GM21786 (cell line): ENCODE results near the gene RB1.

ENCODE experiments used
- ATAC-seq: cut with Tn5 transposase; IDR thresholded peaks from one replicate; pipeline ENCODE4 v1.9.1; 2021; ENCODE audit not compliant: unreplicated experiment

RB1 gene

GRCh38 chr13:48526286-48526685 is 222.7 kb downstream of the RB1 start:
- ATAC-seq = no peak

DNA sequence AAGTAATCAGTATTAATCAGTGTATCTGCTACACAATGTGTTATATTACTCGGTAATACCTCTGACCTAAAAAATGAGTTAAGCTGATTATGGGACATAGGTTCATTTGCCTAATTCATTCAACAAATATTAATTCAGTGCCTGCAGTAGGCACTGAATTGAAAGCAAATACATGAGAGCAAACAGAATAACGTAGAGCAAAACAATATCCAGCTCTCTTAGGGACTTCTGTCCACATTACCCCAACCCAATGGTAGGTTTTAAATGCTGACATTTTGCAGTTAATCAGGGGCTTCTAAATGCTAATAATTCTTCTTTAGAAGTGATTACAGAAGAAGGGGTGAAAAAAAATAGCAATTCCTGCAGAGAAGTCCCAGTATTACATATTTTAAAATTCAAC is 224.4 kb downstream of the RB1 start:
- ATAC-seq = no peak

DNA sequence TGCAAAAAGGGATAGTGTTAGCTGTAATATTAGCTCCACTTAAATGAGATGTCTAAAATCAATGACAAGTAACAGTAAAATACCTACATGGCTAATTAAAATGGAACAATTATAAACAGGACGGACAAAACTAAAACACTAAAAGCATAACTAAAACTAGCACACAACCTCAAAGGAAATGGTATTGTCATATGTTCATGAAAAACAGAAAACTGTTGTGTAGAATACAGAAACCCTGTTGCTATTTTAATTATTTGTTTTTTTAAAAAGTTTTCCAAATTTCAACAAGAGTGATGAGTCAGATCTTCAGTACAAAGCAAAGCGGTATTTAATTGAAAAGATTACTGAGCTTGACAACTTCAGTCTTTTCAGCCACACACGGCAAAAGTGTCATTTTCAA is 225.2 kb downstream of the RB1 start:
- no peak for ATAC-seq

DNA sequence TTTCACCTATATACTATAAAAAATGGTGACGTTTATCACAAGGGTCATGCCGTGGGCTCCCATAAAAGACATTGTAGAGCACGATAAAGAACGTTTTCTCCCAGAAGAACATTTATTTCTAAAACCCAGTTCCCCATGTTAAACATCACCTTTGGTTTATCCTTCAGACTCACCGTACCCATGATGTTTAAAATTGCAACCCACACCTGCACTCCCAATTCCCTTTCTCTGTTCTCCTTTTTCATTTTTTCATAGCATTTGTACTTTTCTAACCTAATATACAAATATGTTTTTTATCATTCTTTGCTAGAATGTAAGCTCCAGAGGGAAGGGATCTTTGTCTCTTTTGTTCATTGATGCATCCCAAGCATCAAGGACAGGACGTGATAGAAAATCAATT is 227.3 kb downstream of the RB1 start:
- no peak for ATAC-seq
